K562 (cell line): Measurements from ENCODE around the gene CCDC3. TPM values are rescaled to one million over a fixed set of nuclear protein-coding genes. Genes with fewer than 3 reads are reported as not detected.

Source experiments
- ATAC-seq: fragments of 200-7000 bp; cut with Tn5 transposase; 3 replicates; pipeline ENCODE4 v1.9.1; 2020; ENCODE audit warnings: moderate library complexity
- BruUV-seq: library from RNA; stranded (reverse); fragments of 400-500 nt; replicated peaks from 2 replicates; lab custom pipeline; 2021; lab: Mats Ljungman, UMichigan
- CTCF ChIA-PET: fragments of 300-600 bp; formaldehyde crosslinking; extraction: SDS; loops from one replicate; lab custom pipeline; 2021; ENCODE audit warnings: low intra/inter-chr PET ratio; lab: Yijun Ruan, JAX
- POLR2A ChIA-PET: fragments of 300-600, 350-650 bp; sonication (Branson Sonifier 250); formaldehyde crosslinking; extraction: SDS; loops from one replicate; lab custom pipeline; 2021; ENCODE audit warnings: antibody characterized with exemption, inconsistent platforms; lab: Yijun Ruan, JAX
- DNase-seq, 4 experiments: peaks; one replicate each; pipeline versions ENCODE4 v3.0.0 to v3.0.0-alpha.2; 2011 to 2018; ENCODE audit warnings: low spot score in 3 of 4, mixed read lengths in 3 of 4; ENCODE audit errors: extremely low read depth in 1 of 4
- FAIRE-seq: peaks from 2 replicates; lab custom pipeline; 2011; peaks lifted over from hg19 to GRCh38; lab: Jason Lieb, UNC
- H2AFZ ChIP-seq: 2 replicates; pipeline ENCODE4 v1.6.0; 2011; ENCODE audit warnings: low read depth, low read length, control low read depth, inconsistent platforms
- H3K27ac ChIP-seq: fragments of 200-600 bp; 3 replicates; pipeline ENCODE4 v1.8.0; 2011; ENCODE audit warnings: low read depth, mild to moderate bottlenecking, control low read depth, inconsistent platforms, low read length, moderate library complexity, mixed read lengths; ENCODE audit errors: extremely low read depth
- H3K27me3 ChIP-seq, 2 experiments: fragments of 300-600 bp in 1 of 2; 2 replicates in 1 of 2; 3 replicates in 1 of 2; pipeline versions ENCODE4 v1.6.0 to v1.8.0; 2011; ENCODE audit warnings: inconsistent platforms in 2 of 2, low read length in 2 of 2, mild to moderate bottlenecking in 1 of 2, mixed read lengths in 1 of 2, moderate library complexity in 1 of 2; ENCODE audit not compliant: control insufficient read depth in 2 of 2, insufficient read depth in 2 of 2
- H3K36me3 ChIP-seq: fragments of 300-600 bp; 3 replicates; pipeline ENCODE4 v1.8.0; 2011; ENCODE audit warnings: mild to moderate bottlenecking, low read length, inconsistent platforms; ENCODE audit not compliant: control insufficient read depth, insufficient read depth
- H3K4me1 ChIP-seq, 2 experiments: fragments of 200-600 bp in 1 of 2; replicated peaks in 1 of 2; 2 replicates in 1 of 2; 3 replicates in 1 of 2; pipeline versions ENCODE4 v1.5.1 to v1.8.0; 2011; ENCODE audit warnings: inconsistent platforms in 2 of 2, low read length in 2 of 2, mild to moderate bottlenecking in 1 of 2, mixed read lengths in 1 of 2, moderate library complexity in 1 of 2; ENCODE audit not compliant: control insufficient read depth in 2 of 2, insufficient read depth in 2 of 2
- H3K4me2 ChIP-seq: 2 replicates; pipeline ENCODE4 v1.6.1; 2011; ENCODE audit warnings: low read length, control low read depth, inconsistent platforms, mixed read lengths; ENCODE audit not compliant: insufficient read depth
- H3K4me3 ChIP-seq: fragments of 200-600 bp; sonication (generic), shearing (Covaris generic); 2 replicates; pipeline ENCODE4 v1.5.1; 2016; ENCODE audit warnings: control low read depth, inconsistent platforms
- H3K79me2 ChIP-seq: fragments of 200-600 bp; 3 replicates; pipeline ENCODE4 v1.8.0; 2011; ENCODE audit warnings: low read length, inconsistent platforms; ENCODE audit not compliant: control insufficient read depth, insufficient read depth
- H3K9ac ChIP-seq, 2 experiments: 2 replicates each; pipeline versions ENCODE4 v1.6.0 to v1.6.1; 2011; ENCODE audit warnings: low read depth in 2 of 2, low read length in 2 of 2, control low read depth in 1 of 2, inconsistent platforms in 1 of 2, mild to moderate bottlenecking in 1 of 2, mixed read lengths in 1 of 2; ENCODE audit not compliant: insufficient read depth in 1 of 2
- H3K9me1 ChIP-seq: one replicate; pipeline ENCODE4 v1.6.0; 2011; ENCODE audit warnings: inconsistent platforms, mild to moderate bottlenecking, low read length, moderate library complexity; ENCODE audit not compliant: control insufficient read depth, insufficient read depth
- H3K9me3 ChIP-seq: replicated peaks from 2 replicates; pipeline ENCODE4 v1.5.1; 2011; ENCODE audit warnings: low read depth, low read length, inconsistent platforms; ENCODE audit not compliant: control insufficient read depth, insufficient read depth
- H4K20me1 ChIP-seq: replicated peaks from 2 replicates; pipeline ENCODE4 v1.6.1; 2011; ENCODE audit warnings: low read length, inconsistent platforms, mixed read lengths; ENCODE audit not compliant: control insufficient read depth, insufficient read depth
- C11orf30 ChIP-seq: fragments of 450-650 bp; IDR thresholded peaks from 2 replicates; pipeline ENCODE4 v1.6.1; 2016; ENCODE audit warnings: low read depth, mild to moderate bottlenecking
- EWSR1 ChIP-seq: fragments of 450-650 bp; IDR thresholded peaks from 2 replicates; pipeline ENCODE4 v1.6.1; 2018; ENCODE audit warnings: borderline replicate concordance, mild to moderate bottlenecking, low read depth, moderate library complexity; ENCODE audit not compliant: partially characterized antibody
- HEY1 ChIP-seq: fragments of 250-450 bp; sonication (Bioruptor Pico); IDR thresholded peaks from 2 replicates; pipeline ENCODE4 v1.5.0; 2020; ENCODE audit warnings: mild to moderate bottlenecking, moderate library complexity, borderline replicate concordance
- HMGN3 ChIP-seq: IDR thresholded peaks from 2 replicates; pipeline ENCODE4 v1.6.1; 2011; ENCODE audit warnings: borderline replicate concordance, low read depth, mild to moderate bottlenecking, mixed read lengths, low read length; ENCODE audit not compliant: insufficient read length; ENCODE audit errors: extremely low read depth
- HSF4 ChIP-seq: fragments of 250-450 bp; sonication (Bioruptor Pico); IDR thresholded peaks from 2 replicates; pipeline ENCODE4 v2.1.2; 2022; ENCODE audit warnings: mild to moderate bottlenecking, moderate library complexity, borderline replicate concordance
- MCM7 ChIP-seq, 2 experiments: fragments of 450-650 bp; IDR thresholded peaks; 2 replicates each; pipeline ENCODE4 v1.6.1; 2016 to 2018
- PCBP1 ChIP-seq: fragments of 200-400 bp; formaldehyde crosslinking; IDR thresholded peaks from 2 replicates; pipeline ENCODE4 v1.6.1; 2018; ENCODE audit warnings: mild to moderate bottlenecking, low read depth, low read length; ENCODE audit not compliant: poor library complexity, severe bottlenecking
- POLR2A ChIP-seq: fragments of 450-650 bp; conservative IDR thresholded peaks from 2 replicates; pipeline ENCODE4 v1.6.1; 2016
- TFAP4 ChIP-seq: sonication (generic); formaldehyde crosslinking; IDR thresholded peaks from 2 replicates; pipeline ENCODE4 v1.8.0; 2022; ENCODE audit warnings: missing genetic modification reagents, mild to moderate bottlenecking, moderate library complexity, borderline replicate concordance
- VEZF1 ChIP-seq: fragments of 200-800 bp; sonication (Bioruptor generic); IDR thresholded peaks from 2 replicates; pipeline ENCODE4 v1.6.1; 2017; ENCODE audit warnings: missing genetic modification characterization, missing compliant biosample characterization
- ZNF561 ChIP-seq: fragments of 450-650 bp; formaldehyde crosslinking; conservative IDR thresholded peaks from 2 replicates; pipeline ENCODE4 v1.4.0; 2020; ENCODE audit warnings: mild to moderate bottlenecking, moderate library complexity
- ZNF584 ChIP-seq: fragments of 200-800 bp; sonication (Bioruptor generic); IDR thresholded peaks from 2 replicates; pipeline ENCODE4 v1.6.1; 2016; ENCODE audit warnings: low read depth, mild to moderate bottlenecking, missing genetic modification characterization, missing compliant biosample characterization
- WGBS: fragments of 100-300 bp; shearing (Covaris generic); methylation state at CpG from one replicate; pipeline ENCODE4 v1.1.6; 2016; ENCODE audit warnings: low coverage, mixed read lengths; ENCODE audit not compliant: insufficient coverage; ENCODE audit errors: missing lambda C conversion rate; 5-methylcytosine and 5-hydroxymethylcytosine counted together
- in situ Hi-C: fragments of 300-500 bp; cut with MboI; formaldehyde crosslinking; loops from 4 replicates; pipeline ENCODE4 v1.15.0; 2018; ENCODE audit warnings: inconsistent platforms, mixed read lengths
- intact Hi-C: fragments of 100-400 bp; cut with micrococcal nuclease; formaldehyde crosslinking; loops from 2 replicates; pipeline ENCODE4 v1.14.2; 2022
- polyA plus RNA-seq, 8 experiments: library from polyadenylated mRNA; depleted of rRNA in 4 of 8; stranded (reverse) in 5 of 8; unstranded in 3 of 8; fragments of >200 nt; fragmentation: Nextera tagmentation in 2 of 8; fragmentation: Illumina TruSeq in 1 of 8; extraction: Ambion mirVana in 2 of 8; extraction: Trizol in 1 of 8; gene quantifications; 2 replicates each; pipeline versions ENCODE4 v1.2.1 to v1.2.3, GENCODE V29; 2011 to 2014; ENCODE audit warnings: inconsistent platforms in 1 of 8, missing spikeins in 1 of 8
- total RNA-seq, 7 experiments: library from RNA; depleted of rRNA in 6 of 7; stranded (reverse); fragments of >200 nt in 6 of 7; fragmentation: Illumina TruSeq in 2 of 7; extraction: Trizol in 2 of 7; gene quantifications; 2 replicates each; pipeline versions ENCODE4 v1.2.1 to v1.2.3, GENCODE V29; 2011 to 2021; ENCODE audit warnings: low replicate concordance in 1 of 7

CCDC3 gene
- total and polyA plus RNA-seq, 9 of the 15 experiments (the other 6 are each of a cell fraction or from before 2014, with no cell fraction given), result not detected

GRCh38 chr10:12908773-12909172 lies 92.7 kb downstream of the CCDC3 start:
- WGBS, result 0% methylated on average over 4 of the region's 4 CpGs

More at GRCh38 chr10:12908773-12909172, 92.7 kb downstream of the CCDC3 start:
- Histone ChIP-seq H3K27ac (no peak overlapping the region), H4K20me1 (peaks cover 3% of the 10 kb centered on the region; the same call in 1 of the 2 replicates), H3K9ac (no peak overlapping the region), H3K9me3 (no peaks in the 10 kb centered on the region), H3K4me1 (no peaks in the 10 kb centered on the region), H3K4me3 (no peak overlapping the region), H3K36me3 (no peaks in the 10 kb centered on the region), H3K27me3 (peaks cover 0 to 12% of the 10 kb centered on the region in 2 experiments; a peak in 4 of 5 replicates), H2AFZ (no peak overlapping the region), H3K9me1 (no peaks in the 10 kb centered on the region), H3K4me2 (no peak overlapping the region), H3K79me2 (no peaks in the 10 kb centered on the region)
- POLR2A ChIA-PET, result no interaction called here
- FAIRE-seq (no peak), ATAC-seq (no peak), DNase-seq (no peak)
- in situ Hi-C loops, result no loop called here
- intact Hi-C loops, result loop anchor here (10.0 kb wide), 3 partner anchors 124 to 194 kb away; no protein-coding TSS in a partner anchor
- BruUV-seq, result no TSS peak
- CTCF ChIA-PET, result no interaction called here
- TF ChIP-seq TFAP4 (CRISPR knock-in tag), result no peak
- no peak for TF ChIP-seq MCM7 (IDR thresholded peaks at IDR 0.05)
- TF ChIP-seq ZNF561 (CRISPR knock-in tag), result no peak
- TF ChIP-seq VEZF1 (CRISPR knock-in tag), result no peak
- no peak for TF ChIP-seq EWSR1
- no peak for TF ChIP-seq POLR2A
- no peak for TF ChIP-seq HSF4
- TF ChIP-seq HEY1, result no peak
- no peak for TF ChIP-seq PCBP1
- no peak for TF ChIP-seq ZNF584
- no peak for TF ChIP-seq C11orf30
- TF ChIP-seq HMGN3, result no peak
